NCI-H748 (cell line): Measurements from ENCODE around the gene TMSB10.
"Not testable (repeated sequence)": the region's sequence is repeated elsewhere in the genome, so short reads cannot be mapped to it uniquely, and the experiment has no call there.

Experiments
- DNase-seq: peaks from one replicate; lab custom pipeline; 2025; ENCODE audit not compliant: unreplicated experiment; lab: John Stamatoyannopoulos, UW

Gene TMSB10

GRCh38 chr2:84931384-84931821 is 25.9 kb downstream of the TMSB10 start:
- no peak for DNase-seq

GRCh38 chr2:84938194-84938879 is 32.9 kb downstream of the TMSB10 start:
- no peak for DNase-seq

GRCh38 chr2:84939426-84940087 is 34.1 kb downstream of the TMSB10 start:
- no peak for DNase-seq

GRCh38 chr2:84940088-84940470 is 34.6 kb downstream of the TMSB10 start:
- no peak for DNase-seq

- no peak for DNase-seq
Observed at GRCh38 chr2:84940831-84941412, 35.5 kb downstream of the TMSB10 start.

GRCh38 chr2:84942166-84942565 is 36.7 kb downstream of the TMSB10 start:
- DNase-seq = no peak

GRCh38 chr2:84942964-84943421 is 37.5 kb downstream of the TMSB10 start:
- no peak for DNase-seq

- no peak for DNase-seq
Observed at GRCh38 chr2:84944295-84944909, 38.9 kb downstream of the TMSB10 start.

GRCh38 chr2:84945838-84946203 is 40.4 kb downstream of the TMSB10 start:
- not testable (repeated sequence) for DNase-seq

GRCh38 chr2:84946204-84947009 is 41.0 kb downstream of the TMSB10 start:
- DNase-seq = no peak

- no peak for DNase-seq
Observed at GRCh38 chr2:84947010-84947593, 41.6 kb downstream of the TMSB10 start.

GRCh38 chr2:84953535-84953934 is 48.1 kb downstream of the TMSB10 start:
- no peak for DNase-seq

GRCh38 chr2:84954329-84954728 is 48.9 kb downstream of the TMSB10 start:
- DNase-seq = no peak
